ENCODE results near the gene GTSE1. TPM values are rescaled to one million over a fixed set of nuclear protein-coding genes. Genes with fewer than 3 reads are reported as not detected.

The GTSE1 gene
- total RNA-seq, 1 experiment from 2014 or later, result 42.6 TPM

DNA sequence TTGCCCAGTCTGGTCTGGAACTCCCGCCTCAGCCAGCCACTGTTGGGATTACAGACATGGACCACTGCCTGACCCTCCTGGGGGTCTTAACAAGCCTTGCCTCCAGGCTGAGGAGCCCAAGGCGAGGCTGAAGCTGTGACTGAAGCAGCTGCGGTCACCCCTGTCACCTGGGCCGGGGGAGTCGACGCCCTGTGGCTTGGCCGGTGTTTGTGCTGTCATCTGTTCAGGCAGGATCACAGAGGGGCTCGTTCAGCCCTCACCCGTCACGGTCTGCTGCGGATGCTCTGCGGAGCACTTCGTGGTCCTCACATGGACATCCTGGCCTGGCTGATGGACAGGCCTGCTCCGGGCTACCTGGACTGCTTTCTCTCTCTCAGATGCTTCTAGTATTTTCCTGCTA lies 62.7 kb downstream of the GTSE1 start:
- H3K23me2 ChIP-seq (ENCODE audit: insufficient read length, low read depth, low read length, poor library complexity, severe bottlenecking), result no peaks in the 10 kb centered on the region
- WGBS (ENCODE audit: extremely low coverage, insufficient read length, low lambda C conversion rate), result no CpG with 5 or more reads among the region's 14 CpGs
- Mint-ChIP-seq H3K27ac (no peak overlapping the region), H3K36me3 (ENCODE audit: insufficient read depth in 1 of 3, low read depth in 3 of 3) (peaks cover 13 to 60% (median 50%) of the 10 kb centered on the region in 3 experiments; a peak in 6 of 7 replicates), H3K4me1 (no peaks in the 10 kb centered on the region; a peak in 1 of 4 replicates), H3K4me3 (no peak overlapping the region), H3K9me3 (peaks cover 2 to 8% of the 10 kb centered on the region in 2 experiments; a peak in 2 of 5 replicates), H3K27me3 (ENCODE audit: low read depth) (no peaks in the 10 kb centered on the region; the same call in 1 of the 2 replicates)
- H4K5ac ChIP-seq (ENCODE audit: insufficient read length, low read depth, low read length), result no peak overlapping the region
- no peak overlapping the region for H2BK12ac ChIP-seq (ENCODE audit: insufficient read length, low read depth, low read length)
- H2BK20ac ChIP-seq (ENCODE audit: low read depth, low read length, poor library complexity, severe bottlenecking), result no peak overlapping the region
- H3K4me1 ChIP-seq (ENCODE audit: insufficient read depth, low read length), result no peaks in the 10 kb centered on the region; the same call in 1 of the 2 replicates
- TF ChIP-seq, protein P1, sequence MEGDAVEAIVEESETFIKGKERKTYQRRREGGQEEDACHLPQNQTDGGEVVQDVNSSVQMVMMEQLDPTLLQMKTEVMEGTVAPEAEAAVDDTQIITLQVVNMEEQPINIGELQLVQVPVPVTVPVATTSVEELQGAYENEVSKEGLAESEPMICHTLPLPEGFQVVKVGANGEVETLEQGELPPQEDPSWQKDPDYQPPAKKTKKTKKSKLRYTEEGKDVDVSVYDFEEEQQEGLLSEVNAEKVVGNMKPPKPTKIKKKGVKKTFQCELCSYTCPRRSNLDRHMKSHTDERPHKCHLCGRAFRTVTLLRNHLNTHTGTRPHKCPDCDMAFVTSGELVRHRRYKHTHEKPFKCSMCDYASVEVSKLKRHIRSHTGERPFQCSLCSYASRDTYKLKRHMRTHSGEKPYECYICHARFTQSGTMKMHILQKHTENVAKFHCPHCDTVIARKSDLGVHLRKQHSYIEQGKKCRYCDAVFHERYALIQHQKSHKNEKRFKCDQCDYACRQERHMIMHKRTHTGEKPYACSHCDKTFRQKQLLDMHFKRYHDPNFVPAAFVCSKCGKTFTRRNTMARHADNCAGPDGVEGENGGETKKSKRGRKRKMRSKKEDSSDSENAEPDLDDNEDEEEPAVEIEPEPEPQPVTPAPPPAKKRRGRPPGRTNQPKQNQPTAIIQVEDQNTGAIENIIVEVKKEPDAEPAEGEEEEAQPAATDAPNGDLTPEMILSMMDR (conservative IDR thresholded peaks at IDR 0.05), result no peak
- no peak overlapping the region for H3K4ac ChIP-seq (ENCODE audit: low read depth, low read length)
- no peak overlapping the region for H3K56ac ChIP-seq (ENCODE audit: insufficient read length, low read depth, low read length)
- H4K91ac ChIP-seq (ENCODE audit: insufficient read length, low read depth, low read length), result no peak overlapping the region
- H3K23ac ChIP-seq (ENCODE audit: insufficient read length, low read depth, low read length), result no peak overlapping the region
- no peak overlapping the region for H3K4me2 ChIP-seq (ENCODE audit: insufficient read depth, insufficient read length, low read length)
- no peaks in the 10 kb centered on the region for H3K9me3 ChIP-seq (ENCODE audit: control insufficient read depth, low read depth, low read length)
- H3K79me2 ChIP-seq (ENCODE audit: insufficient read depth, low read length), result no peaks in the 10 kb centered on the region
- H3K79me1 ChIP-seq (ENCODE audit: insufficient read depth, low read depth, low read length, poor library complexity, severe bottlenecking), result no peaks in the 10 kb centered on the region
- no peak overlapping the region for H4K8ac ChIP-seq (replicated peaks; ENCODE audit: insufficient read length, low read depth, low read length)
- no peak overlapping the region for H2BK5ac ChIP-seq (ENCODE audit: insufficient read length, low read length)
- H2AFZ ChIP-seq (ENCODE audit: low read length), result no peak overlapping the region
- no peak for DNase-seq
- no peak overlapping the region for H3T11ph ChIP-seq (ENCODE audit: low read length)
- no peak overlapping the region for H2BK15ac ChIP-seq (ENCODE audit: low read depth, low read length)
- no peak overlapping the region for H3K18ac ChIP-seq (ENCODE audit: insufficient read length, low read depth, low read length)
- no peak overlapping the region for H3K9ac ChIP-seq (ENCODE audit: extremely low read depth, insufficient read length, low read length)
- no peaks in the 10 kb centered on the region for H3K27me3 ChIP-seq (ENCODE audit: insufficient read depth, low read length)
- H4K20me1 ChIP-seq (ENCODE audit: control insufficient read depth, insufficient read depth, insufficient read length), result no peaks in the 10 kb centered on the region
- H2AK5ac ChIP-seq (ENCODE audit: insufficient read length, low read length), result no peak overlapping the region
- no peak overlapping the region for H2BK120ac ChIP-seq (ENCODE audit: low read depth, low read length, poor library complexity, severe bottlenecking)
- no peak overlapping the region for H3K27ac ChIP-seq (ENCODE audit: insufficient read length, low read depth, low read length)
- no peak overlapping the region for H3K14ac ChIP-seq (ENCODE audit: insufficient read depth, low read length)

Data from H9 (cell line).